HepG2 (cell line): ENCODE data around the gene CLMP. TPM values are rescaled to one million over a fixed set of nuclear protein-coding genes. Genes with fewer than 3 reads are reported as not detected.
"Not testable (repeated sequence)": the region's sequence is repeated elsewhere in the genome, so short reads cannot be mapped to it uniquely, and the experiment has no call there.

Source experiments
- ATAC-seq: fragments of 200-7000 bp; cut with Tn5 transposase; 3 replicates; pipeline ENCODE4 v1.9.1; 2020; ENCODE audit warnings: mild to moderate bottlenecking, moderate library complexity
- BruUV-seq: library from RNA; stranded (reverse); fragments of 400-500 nt; replicated peaks from 2 replicates; lab custom pipeline; 2021; lab: Mats Ljungman, UMichigan
- CTCF ChIA-PET: fragments of 300-600 bp; formaldehyde crosslinking; extraction: SDS; loops from one replicate; lab custom pipeline; 2021; ENCODE audit warnings: low total read pairs, inconsistent platforms, low intra/inter-chr PET ratio; lab: Yijun Ruan, JAX
- POLR2A ChIA-PET: fragments of 350-600 bp; sonication (Branson Sonifier 250); formaldehyde crosslinking; loops from one replicate; lab custom pipeline; 2020; ENCODE audit warnings: antibody characterized with exemption, inconsistent platforms; lab: Yijun Ruan, JAX
- DNase-seq: peaks from one replicate; pipeline ENCODE4 v3.0.0-alpha.2; 2015; ENCODE audit warnings: low spot score
- FAIRE-seq: peaks from 3 replicates; lab custom pipeline; 2011; peaks lifted over from hg19 to GRCh38; lab: Jason Lieb, UNC
- H2AFZ ChIP-seq: one replicate; pipeline ENCODE4 v1.6.1; 2011; ENCODE audit warnings: low read length, inconsistent platforms
- H3K27ac ChIP-seq: fragments of 300-600 bp; 3 replicates; pipeline ENCODE4 v1.8.0; 2011; ENCODE audit warnings: mixed run types, mild to moderate bottlenecking, mixed read lengths, low read length, inconsistent platforms; ENCODE audit not compliant: insufficient read depth; ENCODE audit errors: extremely low read length
- H3K27me3 ChIP-seq, 2 experiments: fragments of 200-600 bp in 1 of 2; 2 replicates in 1 of 2; 3 replicates in 1 of 2; pipeline versions ENCODE4 v1.6.0 to v1.8.0; 2011; ENCODE audit warnings: low read length in 2 of 2, mild to moderate bottlenecking in 2 of 2, moderate library complexity in 2 of 2, inconsistent platforms in 1 of 2; ENCODE audit not compliant: insufficient read depth in 2 of 2, control insufficient read depth in 1 of 2
- H3K36me3 ChIP-seq, 2 experiments: fragments of 200-600 bp in 1 of 2; replicated peaks in 1 of 2; 2 replicates in 1 of 2; 3 replicates in 1 of 2; pipeline versions ENCODE4 v1.5.1 to v1.8.0; 2011; ENCODE audit warnings: low read length in 2 of 2, inconsistent platforms in 1 of 2; ENCODE audit not compliant: insufficient read depth in 2 of 2, control insufficient read depth in 1 of 2
- H3K4me1 ChIP-seq: 2 replicates; pipeline ENCODE4 v1.5.1; 2012; ENCODE audit warnings: low read length, inconsistent platforms; ENCODE audit not compliant: insufficient read depth
- H3K4me2 ChIP-seq: 2 replicates; pipeline ENCODE4 v1.6.0; 2011; ENCODE audit warnings: low read depth, low read length, inconsistent platforms
- H3K4me3 ChIP-seq, 3 experiments: fragments of 200-600 bp in 1 of 3; sonication (generic), shearing (Covaris generic) in 1 of 3; replicated peaks in 1 of 3; 2 replicates each; pipeline ENCODE4 v1.5.1; 2011 to 2016; ENCODE audit warnings: low read length in 3 of 3, inconsistent platforms in 2 of 3, low read depth in 2 of 3, mild to moderate bottlenecking in 2 of 3, control low read depth in 1 of 3, mixed read lengths in 1 of 3; ENCODE audit not compliant: insufficient read depth in 1 of 3
- H3K79me2 ChIP-seq: one replicate; pipeline ENCODE4 v1.6.1; 2011; ENCODE audit warnings: low read length, inconsistent platforms; ENCODE audit not compliant: insufficient read depth
- H3K9ac ChIP-seq: 2 replicates; pipeline ENCODE4 v1.6.0; 2011; ENCODE audit warnings: mild to moderate bottlenecking, low read depth, low read length, inconsistent platforms; ENCODE audit not compliant: insufficient read depth
- H3K9me3 ChIP-seq: 2 replicates; pipeline ENCODE4 v1.5.1; 2012; ENCODE audit warnings: mild to moderate bottlenecking, low read length
- H4K20me1 ChIP-seq: 2 replicates; pipeline ENCODE4 v1.6.0; 2011; ENCODE audit warnings: inconsistent platforms, mild to moderate bottlenecking, low read length, moderate library complexity; ENCODE audit not compliant: insufficient read depth
- WGBS: methylation state at CpG from one replicate; pipeline ENCODE4 v1.1.6; 2017; ENCODE audit warnings: low lambda C conversion rate; 5-methylcytosine and 5-hydroxymethylcytosine counted together
- in situ Hi-C: cut with HindIII; loops from 2 replicates; pipeline ENCODE4 v1.10.0; 2017; ENCODE audit warnings: low pct_unique_long_range_greater_than_20kb; ENCODE audit not compliant: extremely low pct_ligation_motif_present
- intact Hi-C: fragments of 100-400 bp; cut with micrococcal nuclease; formaldehyde crosslinking; loops from one replicate; pipeline ENCODE4 v1.10.0; 2022; ENCODE audit not compliant: unreplicated experiment
- polyA plus RNA-seq, 8 experiments: library from polyadenylated mRNA; depleted of rRNA in 3 of 8; stranded (reverse) in 7 of 8; unstranded in 1 of 8; fragments of >200 nt; fragmentation: Illumina TruSeq in 4 of 8; extraction: Trizol in 4 of 8; gene quantifications; 2 replicates each; pipeline versions ENCODE4 v1.2.1 to v1.2.3, GENCODE V29; 2011 to 2016; ENCODE audit warnings: low read depth in 4 of 8, missing spikeins in 1 of 8, mixed read lengths in 1 of 8; ENCODE audit not compliant: insufficient read depth in 1 of 8
- total RNA-seq, 5 experiments: library from RNA; depleted of rRNA; stranded (reverse); fragments of >200 nt; fragmentation: Illumina TruSeq; extraction: Trizol; gene quantifications; 2 replicates each; pipeline ENCODE4 v1.2.3, GENCODE V29; 2016; ENCODE audit warnings: low read depth in 1 of 5
- TF ChIP-seq, protein P1 (sequence below): sonication (generic); formaldehyde crosslinking; IDR thresholded peaks from 2 replicates; pipeline ENCODE4 v1.4.0; 2020; ENCODE audit warnings: mild to moderate bottlenecking, missing genetic modification reagents
- TF ChIP-seq, protein P2 (sequence below): sonication (generic); formaldehyde crosslinking; IDR thresholded peaks from 2 replicates; pipeline ENCODE4 v1.5.0; 2020; ENCODE audit warnings: mild to moderate bottlenecking, missing genetic modification reagents, borderline replicate concordance

CLMP gene
- total and polyA plus RNA-seq, 2 of the 13 experiments (the other 11 are each of a cell fraction or from before 2014, with no cell fraction given) = not detected

DNA sequence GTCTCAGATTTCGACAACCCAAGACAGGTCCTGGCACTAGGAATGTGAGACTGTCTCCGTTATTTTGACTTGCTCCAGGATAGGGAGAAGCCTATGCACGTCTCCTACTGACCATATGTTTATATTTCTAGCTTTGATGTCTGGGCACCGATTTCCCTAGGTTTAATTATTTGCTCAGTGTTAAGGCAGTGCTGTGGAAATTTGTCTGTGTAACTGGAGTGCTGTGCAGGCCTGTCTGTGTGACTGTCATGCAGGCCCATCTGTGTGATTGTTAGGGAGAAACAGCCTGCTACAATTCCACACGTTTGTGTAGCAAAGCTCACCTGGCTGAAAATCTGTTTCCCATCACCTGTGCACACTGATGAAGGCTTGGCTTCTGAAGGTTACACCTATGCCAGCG lies 103.5 kb downstream of the CLMP start:
- H3K4me2 ChIP-seq = no peak overlapping the region
- no peak overlapping the region for H3K4me3 ChIP-seq
- intact Hi-C loops = no loop called here
- no peaks in the 10 kb centered on the region for H3K36me3 ChIP-seq
- TF ChIP-seq, protein P1, sequence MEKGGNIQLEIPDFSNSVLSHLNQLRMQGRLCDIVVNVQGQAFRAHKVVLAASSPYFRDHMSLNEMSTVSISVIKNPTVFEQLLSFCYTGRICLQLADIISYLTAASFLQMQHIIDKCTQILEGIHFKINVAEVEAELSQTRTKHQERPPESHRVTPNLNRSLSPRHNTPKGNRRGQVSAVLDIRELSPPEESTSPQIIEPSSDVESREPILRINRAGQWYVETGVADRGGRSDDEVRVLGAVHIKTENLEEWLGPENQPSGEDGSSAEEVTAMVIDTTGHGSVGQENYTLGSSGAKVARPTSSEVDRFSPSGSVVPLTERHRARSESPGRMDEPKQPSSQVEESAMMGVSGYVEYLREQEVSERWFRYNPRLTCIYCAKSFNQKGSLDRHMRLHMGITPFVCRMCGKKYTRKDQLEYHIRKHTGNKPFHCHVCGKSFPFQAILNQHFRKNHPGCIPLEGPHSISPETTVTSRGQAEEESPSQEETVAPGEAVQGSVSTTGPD (CRISPR knock-in tag) = no peak
- TF ChIP-seq, protein P2, sequence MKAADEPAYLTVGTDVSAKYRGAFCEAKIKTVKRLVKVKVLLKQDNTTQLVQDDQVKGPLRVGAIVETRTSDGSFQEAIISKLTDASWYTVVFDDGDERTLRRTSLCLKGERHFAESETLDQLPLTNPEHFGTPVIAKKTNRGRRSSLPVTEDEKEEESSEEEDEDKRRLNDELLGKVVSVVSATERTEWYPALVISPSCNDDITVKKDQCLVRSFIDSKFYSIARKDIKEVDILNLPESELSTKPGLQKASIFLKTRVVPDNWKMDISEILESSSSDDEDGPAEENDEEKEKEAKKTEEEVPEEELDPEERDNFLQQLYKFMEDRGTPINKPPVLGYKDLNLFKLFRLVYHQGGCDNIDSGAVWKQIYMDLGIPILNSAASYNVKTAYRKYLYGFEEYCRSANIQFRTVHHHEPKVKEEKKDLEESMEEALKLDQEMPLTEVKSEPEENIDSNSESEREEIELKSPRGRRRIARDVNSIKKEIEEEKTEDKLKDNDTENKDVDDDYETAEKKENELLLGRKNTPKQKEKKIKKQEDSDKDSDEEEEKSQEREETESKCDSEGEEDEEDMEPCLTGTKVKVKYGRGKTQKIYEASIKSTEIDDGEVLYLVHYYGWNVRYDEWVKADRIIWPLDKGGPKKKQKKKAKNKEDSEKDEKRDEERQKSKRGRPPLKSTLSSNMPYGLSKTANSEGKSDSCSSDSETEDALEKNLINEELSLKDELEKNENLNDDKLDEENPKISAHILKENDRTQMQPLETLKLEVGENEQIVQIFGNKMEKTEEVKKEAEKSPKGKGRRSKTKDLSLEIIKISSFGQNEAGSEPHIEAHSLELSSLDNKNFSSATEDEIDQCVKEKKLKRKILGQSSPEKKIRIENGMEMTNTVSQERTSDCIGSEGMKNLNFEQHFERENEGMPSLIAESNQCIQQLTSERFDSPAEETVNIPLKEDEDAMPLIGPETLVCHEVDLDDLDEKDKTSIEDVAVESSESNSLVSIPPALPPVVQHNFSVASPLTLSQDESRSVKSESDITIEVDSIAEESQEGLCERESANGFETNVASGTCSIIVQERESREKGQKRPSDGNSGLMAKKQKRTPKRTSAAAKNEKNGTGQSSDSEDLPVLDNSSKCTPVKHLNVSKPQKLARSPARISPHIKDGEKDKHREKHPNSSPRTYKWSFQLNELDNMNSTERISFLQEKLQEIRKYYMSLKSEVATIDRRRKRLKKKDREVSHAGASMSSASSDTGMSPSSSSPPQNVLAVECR = no peak
- TF ChIP-seq, all 625 proteins: peak for 0
- Histone ChIP-seq H3K9me3 (no peaks in the 10 kb centered on the region), H3K9ac (no peak overlapping the region), H2AFZ (no peak overlapping the region), H3K4me1 (no peaks in the 10 kb centered on the region), H3K27me3 (no peaks in the 10 kb centered on the region), H3K79me2 (no peaks in the 10 kb centered on the region), H4K20me1 (no peaks in the 10 kb centered on the region), H3K27ac (no peak overlapping the region)
- no TSS peak for BruUV-seq
- ATAC-seq (no peak), DNase-seq (no peak), FAIRE-seq (no peak)
- POLR2A ChIA-PET = no interaction called here
- CTCF ChIA-PET = no interaction called here
- in situ Hi-C loops = no loop called here
- 18% methylated on average over 6 of the region's 6 CpGs for WGBS

DNA sequence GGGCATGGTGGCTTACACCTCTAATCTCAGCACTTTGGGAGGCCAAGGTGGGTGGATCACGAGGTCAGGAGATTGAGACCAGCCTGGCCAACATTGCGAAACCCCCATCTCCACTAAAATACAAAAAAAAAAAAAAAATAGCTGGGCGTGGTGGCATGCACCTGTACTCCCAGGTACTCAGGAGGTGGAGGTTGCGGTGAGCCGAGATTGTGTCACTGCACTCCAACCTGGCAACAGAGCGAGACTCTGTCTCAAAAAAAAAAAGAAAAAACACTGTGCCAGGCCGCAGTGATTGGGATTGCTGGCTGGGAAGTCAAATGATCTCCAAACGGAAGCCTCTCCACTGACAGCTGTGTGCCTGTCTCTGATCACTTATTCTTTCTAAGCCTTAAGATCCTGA lies 104.9 kb downstream of the CLMP start:
- DNase-seq, H3K4me2 ChIP-seq, ATAC-seq, H2AFZ ChIP-seq, H3K9me3 ChIP-seq, H3K36me3 ChIP-seq, H3K9ac ChIP-seq, POLR2A ChIA-PET, FAIRE-seq, H3K4me3 ChIP-seq, intact Hi-C loops, H3K79me2 ChIP-seq, H4K20me1 ChIP-seq, H3K4me1 ChIP-seq, BruUV-seq, H3K27me3 ChIP-seq, in situ Hi-C loops, CTCF ChIA-PET, H3K27ac ChIP-seq: not testable (repeated sequence)
- WGBS = 54% methylated on average over 8 of the region's 8 CpGs

DNA sequence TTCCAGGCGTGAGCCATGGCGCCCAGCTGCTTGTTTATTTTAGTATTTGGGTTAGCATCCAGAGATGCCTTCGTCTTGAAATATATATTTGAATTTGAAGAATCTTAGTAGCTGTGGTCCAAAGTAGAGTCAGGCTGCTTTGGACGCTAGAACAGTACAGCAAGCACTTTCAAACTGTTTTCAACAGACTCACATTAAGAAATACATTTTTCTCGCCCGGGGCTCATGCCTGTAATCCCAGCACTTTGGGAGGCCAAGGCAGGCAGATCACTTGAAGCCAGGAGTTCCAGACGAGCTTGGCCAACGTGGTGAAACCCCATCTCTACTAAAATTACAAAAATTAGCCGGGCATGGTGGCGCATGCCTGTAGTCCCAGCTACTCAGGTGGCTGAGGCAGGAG lies 106.2 kb downstream of the CLMP start:
- 75% methylated on average over 10 of the region's 10 CpGs for WGBS
- FAIRE-seq, DNase-seq, H3K27me3 ChIP-seq, POLR2A ChIA-PET, H4K20me1 ChIP-seq, ATAC-seq, H3K9ac ChIP-seq, BruUV-seq, H3K27ac ChIP-seq, H3K9me3 ChIP-seq, in situ Hi-C loops, H3K36me3 ChIP-seq, H3K4me2 ChIP-seq, H3K79me2 ChIP-seq, H3K4me1 ChIP-seq, intact Hi-C loops, H2AFZ ChIP-seq, H3K4me3 ChIP-seq, CTCF ChIA-PET: not testable (repeated sequence)
